ENCODE data around the gene MYL10.

MYL10 gene

DNA sequence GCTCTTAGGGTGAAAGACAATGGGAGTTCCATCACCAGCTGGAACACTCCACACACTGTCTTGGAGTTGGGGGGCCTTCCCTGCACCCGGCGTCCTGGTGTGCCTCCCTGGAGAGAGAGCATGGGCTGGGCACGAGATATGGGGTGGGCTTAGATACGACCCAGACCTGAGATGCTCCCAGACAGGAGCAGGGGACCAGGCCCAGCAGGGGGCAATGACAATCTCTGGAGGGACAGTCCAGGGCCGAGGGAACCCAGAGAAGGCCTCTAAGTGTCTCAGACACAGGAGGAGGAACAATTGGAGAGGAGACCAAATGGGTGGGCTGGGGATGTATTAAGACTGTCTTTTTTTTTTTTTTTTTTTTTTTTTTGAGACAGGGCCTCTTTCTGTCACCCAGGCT, 40.0 kb downstream of the MYL10 start:
- Histone ChIP-seq H3K4me1 (ENCODE audit: insufficient read depth, insufficient read length) (no peaks in the 10 kb centered on the region), H3K27me3 (ENCODE audit: insufficient read depth, insufficient read length) (no peaks in the 10 kb centered on the region), H3K9me3 (ENCODE audit: insufficient read depth, low read length) (no peaks in the 10 kb centered on the region), H3K36me3 (ENCODE audit: insufficient read depth, insufficient read length, low read length) (no peaks in the 10 kb centered on the region), H3K9ac (ENCODE audit: insufficient read length, low read depth) (no peak overlapping the region), H3K4me3 (ENCODE audit: insufficient read length, low read depth) (no peak overlapping the region)
- no peak for DNase-seq (ENCODE audit: low read depth, low spot score)
- TF ChIP-seq YY1 (IDR thresholded peaks at IDR 0.05; ENCODE audit: insufficient read depth, insufficient read length): no peak
- TF ChIP-seq SUZ12 (IDR thresholded peaks at IDR 0.05; ENCODE audit: extremely low read depth, insufficient read depth, insufficient read length): no peak
- TF ChIP-seq ZNF274 (IDR thresholded peaks at IDR 0.05; ENCODE audit: low read depth, low read length): no peak

DNA sequence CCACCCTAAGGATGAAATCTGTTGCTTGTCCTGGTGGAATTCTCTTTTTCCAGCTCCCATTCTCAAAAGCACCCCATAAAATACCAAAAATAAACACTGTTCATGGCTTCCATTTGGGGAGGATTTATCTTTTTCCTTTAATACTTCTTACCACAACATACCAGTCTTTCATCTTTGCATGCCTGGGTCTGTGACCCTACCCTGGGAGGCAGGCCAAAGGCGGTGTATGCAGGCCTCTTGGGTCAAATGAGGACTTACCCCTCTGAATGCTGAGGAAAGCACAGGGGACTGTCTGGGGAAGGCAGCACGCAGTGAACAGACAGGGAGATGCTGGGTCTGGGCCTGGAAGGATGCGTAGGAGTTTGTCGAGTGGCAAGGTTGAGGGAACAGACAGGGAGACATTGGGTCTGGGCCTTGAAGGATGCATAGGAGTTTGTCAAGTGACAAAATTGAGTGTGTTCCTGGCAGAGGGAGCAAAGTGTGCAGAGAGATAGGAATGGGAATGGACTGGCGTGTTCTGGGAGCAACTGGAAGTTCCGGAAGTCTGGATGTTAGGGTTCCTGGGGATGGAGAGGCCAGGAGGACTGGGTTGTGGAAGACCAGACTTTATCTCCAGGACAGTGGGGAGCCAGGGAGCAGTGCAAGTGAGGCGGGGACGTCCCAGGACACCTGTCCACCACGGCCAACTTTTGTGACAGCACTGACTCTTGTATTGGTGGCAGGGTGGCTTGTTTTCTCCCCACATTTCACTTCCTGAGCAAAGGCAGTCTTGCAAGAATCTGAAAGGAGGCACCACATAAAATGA, 40.8 kb downstream of the MYL10 start:
- no peak for TF ChIP-seq SUZ12 (IDR thresholded peaks at IDR 0.05; ENCODE audit: extremely low read depth, insufficient read depth, insufficient read length)
- TF ChIP-seq ZNF274 (IDR thresholded peaks at IDR 0.05; ENCODE audit: low read depth, low read length): no peak
- no peak for TF ChIP-seq YY1 (IDR thresholded peaks at IDR 0.05; ENCODE audit: insufficient read depth, insufficient read length)
- no peak for DNase-seq (ENCODE audit: low read depth, low spot score)
- H3K4me3 ChIP-seq (ENCODE audit: insufficient read length, low read depth): no peak overlapping the region
- no peaks in the 10 kb centered on the region for H3K27me3 ChIP-seq (ENCODE audit: insufficient read depth, insufficient read length)
- H3K36me3 ChIP-seq (ENCODE audit: insufficient read depth, insufficient read length, low read length): no peaks in the 10 kb centered on the region
- H3K4me1 ChIP-seq (ENCODE audit: insufficient read depth, insufficient read length): no peaks in the 10 kb centered on the region
- peaks cover 3% of the 10 kb centered on the region; the same call in 1 of the 2 replicates for H3K9me3 ChIP-seq (ENCODE audit: insufficient read depth, low read length)
- no peak overlapping the region for H3K9ac ChIP-seq (ENCODE audit: insufficient read length, low read depth)

GRCh38 chr7:101586906-101587677, 42.0 kb downstream of the MYL10 start:
- TF ChIP-seq ZNF274 (IDR thresholded peaks at IDR 0.05; ENCODE audit: low read depth, low read length) (no peak), SUZ12 (IDR thresholded peaks at IDR 0.05; ENCODE audit: extremely low read depth, insufficient read depth, insufficient read length) (no peak), YY1 (IDR thresholded peaks at IDR 0.05; ENCODE audit: insufficient read depth, insufficient read length) (no peak)
- no peaks in the 10 kb centered on the region for H3K27me3 ChIP-seq (ENCODE audit: insufficient read depth, insufficient read length)
- H3K9ac ChIP-seq (ENCODE audit: insufficient read length, low read depth): no peak overlapping the region
- H3K4me1 ChIP-seq (ENCODE audit: insufficient read depth, insufficient read length): no peaks in the 10 kb centered on the region
- H3K4me3 ChIP-seq (ENCODE audit: insufficient read length, low read depth): no peak overlapping the region
- DNase-seq (ENCODE audit: low read depth, low spot score): no peak
- no peaks in the 10 kb centered on the region for H3K36me3 ChIP-seq (ENCODE audit: insufficient read depth, insufficient read length, low read length)
- peaks cover 9% of the 10 kb centered on the region; the same call in 1 of the 2 replicates for H3K9me3 ChIP-seq (ENCODE audit: insufficient read depth, low read length)

DNA sequence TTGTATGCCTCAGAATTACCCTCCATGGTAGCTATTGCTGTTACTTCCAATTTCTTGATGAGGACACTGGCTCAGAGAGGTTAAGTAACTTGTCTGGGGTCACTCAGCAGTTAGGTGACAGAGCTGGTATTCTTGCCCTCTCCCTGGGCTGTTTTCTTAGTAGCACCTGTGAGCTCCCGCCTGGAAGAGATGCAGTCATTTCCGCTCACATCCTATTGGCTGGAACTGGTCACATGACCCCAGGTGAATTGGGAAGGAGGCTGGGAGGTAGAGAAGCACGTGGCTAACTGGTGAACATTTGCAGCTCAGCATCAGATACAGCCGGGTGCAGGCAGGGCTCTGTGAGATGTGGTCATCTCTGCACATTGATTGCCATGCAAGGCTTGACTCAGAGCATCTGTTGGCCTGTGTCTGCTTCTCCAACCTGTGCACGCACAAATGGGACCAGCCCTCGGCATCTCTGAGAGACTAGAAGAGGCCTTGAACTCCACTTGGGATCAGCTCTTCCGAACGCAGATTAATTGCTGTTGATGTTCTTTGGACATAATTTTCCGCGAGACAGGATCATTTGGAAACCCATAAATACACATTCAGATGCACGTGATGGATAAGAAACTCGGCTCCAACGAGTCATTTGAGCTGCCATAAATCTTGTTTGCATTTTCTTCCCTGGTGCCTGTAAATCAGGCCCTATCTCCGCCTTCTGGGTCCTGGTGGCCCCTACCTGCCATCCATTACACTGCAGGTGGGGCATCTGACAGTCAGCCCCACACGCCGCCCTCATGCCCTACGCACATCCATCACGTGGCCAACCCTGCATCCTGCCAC, 42.8 kb downstream of the MYL10 start:
- no peaks in the 10 kb centered on the region for H3K36me3 ChIP-seq (ENCODE audit: insufficient read depth, insufficient read length, low read length)
- no peaks in the 10 kb centered on the region for H3K27me3 ChIP-seq (ENCODE audit: insufficient read depth, insufficient read length)
- no peak overlapping the region for H3K9ac ChIP-seq (ENCODE audit: insufficient read length, low read depth)
- peaks cover 9% of the 10 kb centered on the region; the same call in 1 of the 2 replicates for H3K9me3 ChIP-seq (ENCODE audit: insufficient read depth, low read length)
- no peak overlapping the region for H3K4me3 ChIP-seq (ENCODE audit: insufficient read length, low read depth)
- no peak for TF ChIP-seq ZNF274 (IDR thresholded peaks at IDR 0.05; ENCODE audit: low read depth, low read length)
- no peak for TF ChIP-seq YY1 (IDR thresholded peaks at IDR 0.05; ENCODE audit: insufficient read depth, insufficient read length)
- TF ChIP-seq SUZ12 (IDR thresholded peaks at IDR 0.05; ENCODE audit: extremely low read depth, insufficient read depth, insufficient read length): no peak
- peaks cover 2% of the 10 kb centered on the region for H3K4me1 ChIP-seq (ENCODE audit: insufficient read depth, insufficient read length)
- no peak for DNase-seq (ENCODE audit: low read depth, low spot score)

GRCh38 chr7:101582971-101583370, 46.1 kb downstream of the MYL10 start:
- Histone ChIP-seq H3K36me3 (ENCODE audit: insufficient read depth, insufficient read length, low read length) (no peaks in the 10 kb centered on the region), H3K9me3 (ENCODE audit: insufficient read depth, low read length) (peaks cover 15% of the 10 kb centered on the region; the same call in 1 of the 2 replicates), H3K4me3 (ENCODE audit: insufficient read length, low read depth) (no peak overlapping the region), H3K27me3 (ENCODE audit: insufficient read depth, insufficient read length) (no peaks in the 10 kb centered on the region), H3K4me1 (ENCODE audit: insufficient read depth, insufficient read length) (peaks cover 2% of the 10 kb centered on the region), H3K9ac (ENCODE audit: insufficient read length, low read depth) (no peak overlapping the region)
- TF ChIP-seq SUZ12 (IDR thresholded peaks at IDR 0.05; ENCODE audit: extremely low read depth, insufficient read depth, insufficient read length) (no peak), YY1 (IDR thresholded peaks at IDR 0.05; ENCODE audit: insufficient read depth, insufficient read length) (no peak), ZNF274 (IDR thresholded peaks at IDR 0.05; ENCODE audit: low read depth, low read length) (no peak)
- no peak for DNase-seq (ENCODE audit: low read depth, low spot score)

DNA sequence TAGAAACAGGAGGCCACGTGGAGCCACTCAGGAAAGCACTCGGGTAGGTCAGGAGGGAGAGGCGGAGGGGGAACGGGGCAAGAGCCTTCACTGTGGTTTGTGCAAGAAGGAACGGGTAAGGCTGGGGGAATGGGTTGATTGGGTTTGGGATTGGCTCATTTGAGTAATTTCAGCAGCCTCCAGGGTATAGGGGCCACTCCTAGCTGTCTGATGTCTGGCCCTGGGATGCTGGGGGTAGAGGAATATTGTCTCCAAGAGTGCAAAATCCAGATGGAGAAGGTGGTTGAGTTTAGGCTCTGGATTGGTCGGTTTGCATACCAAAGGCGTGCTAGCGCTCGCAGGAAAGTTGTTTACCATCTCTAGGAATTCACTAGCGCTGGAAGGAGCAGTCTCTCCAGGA, 47.2 kb downstream of the MYL10 start:
- DNase-seq (ENCODE audit: low read depth, low spot score): no peak
- TF ChIP-seq SUZ12 (IDR thresholded peaks at IDR 0.05; ENCODE audit: extremely low read depth, insufficient read depth, insufficient read length) (no peak), ZNF274 (IDR thresholded peaks at IDR 0.05; ENCODE audit: low read depth, low read length) (no peak), YY1 (IDR thresholded peaks at IDR 0.05; ENCODE audit: insufficient read depth, insufficient read length) (no peak)
- Histone ChIP-seq H3K4me3 (ENCODE audit: insufficient read length, low read depth) (no peak overlapping the region), H3K27me3 (ENCODE audit: insufficient read depth, insufficient read length) (no peaks in the 10 kb centered on the region), H3K9me3 (ENCODE audit: insufficient read depth, low read length) (peaks cover 20% of the 10 kb centered on the region), H3K4me1 (ENCODE audit: insufficient read depth, insufficient read length) (peaks cover 2% of the 10 kb centered on the region), H3K9ac (ENCODE audit: insufficient read length, low read depth) (no peak overlapping the region), H3K36me3 (ENCODE audit: insufficient read depth, insufficient read length, low read length) (no peaks in the 10 kb centered on the region)

Measured in NT2/D1 (cell line).